GM21786 (cell line): ENCODE results near the gene APOBEC2.
"Not testable (repeated sequence)": the region's sequence is repeated elsewhere in the genome, so short reads cannot be mapped to it uniquely, and the experiment has no call there.

Experiments used
- ATAC-seq: cut with Tn5 transposase; IDR thresholded peaks from one replicate; pipeline ENCODE4 v1.9.1; 2021; ENCODE audit not compliant: unreplicated experiment

APOBEC2 gene

DNA sequence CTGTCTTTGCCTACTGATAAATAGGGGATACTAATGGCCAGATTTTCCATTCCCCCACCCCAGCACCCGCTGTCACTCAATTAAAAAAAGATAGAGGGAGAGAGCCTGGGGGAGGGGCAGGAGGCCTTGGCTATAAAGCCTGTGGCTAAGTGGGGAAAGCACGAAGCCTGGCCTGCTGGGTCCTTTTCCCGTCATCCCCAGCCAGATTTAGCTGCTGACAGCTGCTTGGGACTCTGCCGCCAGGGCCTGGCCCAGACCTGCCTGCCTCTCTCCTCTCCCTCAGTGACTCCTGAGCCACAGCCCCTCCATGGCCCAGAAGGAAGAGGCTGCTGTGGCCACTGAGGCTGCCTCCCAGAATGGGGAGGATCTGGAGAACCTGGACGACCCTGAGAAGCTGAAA lies at the start of gene APOBEC2:
Gene APOBEC2 (plus strand): TSS at position 162 of the 400 bp plus-strand sequence. CDS start 146 bp downstream, at position 308.
- no peak for ATAC-seq

DNA sequence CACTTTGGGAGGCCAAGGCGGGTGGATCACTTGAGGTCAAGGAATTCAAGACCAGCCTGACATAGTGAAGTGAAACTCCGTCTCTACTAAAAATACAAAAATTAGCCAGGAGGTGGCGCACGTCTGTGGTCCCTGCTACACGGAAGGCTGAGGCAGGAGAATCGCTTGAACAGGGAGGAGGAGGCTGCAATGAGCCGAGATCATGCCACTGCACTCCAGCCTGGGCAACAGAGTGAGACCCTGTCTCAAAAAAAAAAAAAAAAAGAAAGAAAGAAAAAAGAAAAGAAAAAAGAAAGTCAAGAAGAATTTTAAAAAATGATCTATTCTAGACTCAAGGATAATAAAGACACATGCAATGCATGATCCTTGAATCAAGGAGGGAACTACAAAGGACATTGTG lies 46.8 kb upstream of the APOBEC2 start:
- not testable (repeated sequence) for ATAC-seq

DNA sequence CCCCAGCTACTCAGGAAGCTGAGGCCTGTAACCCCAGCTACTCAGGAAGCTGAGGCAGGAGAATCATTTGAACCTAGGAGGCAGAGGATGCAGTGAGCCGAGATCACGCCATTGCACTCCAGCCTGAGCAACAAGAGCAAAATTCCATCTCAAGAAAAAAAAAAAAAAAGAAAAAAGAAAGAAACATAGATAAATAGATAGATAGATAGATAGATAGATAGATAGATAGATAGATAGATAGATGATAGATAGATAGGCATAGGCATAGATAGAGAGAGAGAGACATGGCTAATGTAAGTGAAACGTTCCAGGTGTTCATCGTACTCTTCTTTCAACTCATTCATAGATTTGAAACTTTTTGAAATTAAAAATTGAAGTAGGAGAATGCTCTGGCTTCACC lies 46.0 kb upstream of the APOBEC2 start:
- ATAC-seq: not testable (repeated sequence)

DNA sequence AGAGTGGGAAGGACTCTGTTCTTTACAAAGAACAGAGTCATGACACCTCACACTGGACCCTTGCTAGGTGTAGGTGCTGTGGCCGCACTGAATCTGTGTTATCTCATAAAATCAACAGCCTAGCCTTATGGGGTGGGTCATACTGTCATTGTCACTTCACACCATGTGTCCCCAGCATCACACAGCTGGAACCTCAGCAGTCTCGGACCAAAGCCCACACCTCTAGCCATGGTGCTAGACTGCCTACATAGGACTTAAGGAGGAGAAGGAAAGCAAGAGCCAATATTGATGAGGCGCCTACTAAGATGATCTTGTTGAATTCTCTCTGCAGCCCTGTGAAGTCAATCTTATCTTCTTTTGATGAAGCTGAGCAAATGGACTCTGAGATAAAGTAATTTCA lies 45.0 kb upstream of the APOBEC2 start:
- no peak for ATAC-seq

DNA sequence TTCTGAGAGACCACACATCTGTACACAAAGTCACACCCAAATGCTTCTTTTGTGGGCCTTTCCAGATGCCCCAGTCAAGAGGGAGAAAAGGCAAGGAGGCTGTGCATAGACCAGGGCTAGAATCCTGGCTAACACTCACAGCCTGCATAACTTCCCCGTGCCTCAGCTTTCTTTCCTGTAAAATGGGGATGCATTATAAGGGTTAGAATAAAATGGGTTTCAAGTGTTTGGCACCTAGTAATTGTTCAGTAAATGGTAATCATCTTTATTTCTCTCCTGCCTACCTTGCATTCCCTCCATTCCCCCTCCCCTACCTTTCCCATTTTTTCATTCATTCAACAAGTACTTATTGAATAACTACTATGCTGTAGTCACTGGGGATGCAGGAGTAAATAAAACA lies 43.3 kb upstream of the APOBEC2 start:
- ATAC-seq: no peak

DNA sequence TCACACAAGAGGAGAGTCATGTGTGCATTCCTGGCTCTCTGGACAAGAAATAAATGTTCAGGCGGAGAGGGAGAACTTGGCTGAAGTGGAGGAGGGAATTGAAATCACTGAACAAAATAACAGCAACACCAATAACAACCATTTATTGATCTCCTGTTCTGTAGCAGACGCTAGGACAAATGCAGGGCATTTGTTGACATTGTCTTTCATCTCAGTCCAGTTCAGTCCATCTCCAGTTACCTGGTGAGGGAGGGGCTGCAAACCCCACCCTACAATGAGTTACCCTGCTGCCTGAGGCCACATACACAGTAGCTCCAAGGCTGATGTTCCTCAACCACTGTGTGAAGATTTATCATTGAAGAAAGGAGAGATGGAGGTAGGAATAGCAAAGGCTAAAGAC lies 41.3 kb upstream of the APOBEC2 start:
- no peak for ATAC-seq

DNA sequence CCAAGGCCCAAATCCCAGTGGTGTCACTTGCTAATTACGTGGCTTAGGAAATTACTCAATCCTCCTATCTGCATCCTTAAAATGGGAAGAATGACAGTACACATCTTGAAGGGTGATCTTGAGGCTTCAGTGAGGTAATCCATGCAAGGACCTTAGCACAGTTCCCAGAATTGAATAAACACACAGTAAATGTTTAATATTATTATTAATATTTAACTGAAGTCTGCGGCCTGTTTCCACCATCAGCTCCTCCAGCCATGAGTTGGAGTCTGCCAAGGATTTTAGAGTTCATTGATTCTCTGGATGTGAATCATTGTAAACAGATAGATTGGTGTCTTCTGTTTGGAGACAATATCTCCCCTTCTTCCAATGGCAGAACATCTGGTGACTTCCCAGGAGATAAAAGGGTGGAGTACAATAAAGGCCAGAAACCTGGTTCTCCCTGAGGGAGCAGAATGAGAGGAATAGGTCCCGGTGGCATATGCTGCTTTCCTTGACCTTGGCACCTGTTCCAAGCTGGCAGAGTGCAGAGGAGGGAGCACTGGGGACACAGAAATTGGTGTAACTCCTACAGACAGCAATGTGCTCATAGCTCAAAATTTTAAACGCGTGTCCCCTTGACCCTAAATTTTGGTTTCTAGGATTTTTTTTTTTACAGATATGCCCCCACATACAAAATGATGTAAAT lies 39.4 kb upstream of the APOBEC2 start:
- ATAC-seq: no peak

- no peak for ATAC-seq
Measured at GRCh38 chr6:41014780-41015179, 38.2 kb upstream of the APOBEC2 start.

DNA sequence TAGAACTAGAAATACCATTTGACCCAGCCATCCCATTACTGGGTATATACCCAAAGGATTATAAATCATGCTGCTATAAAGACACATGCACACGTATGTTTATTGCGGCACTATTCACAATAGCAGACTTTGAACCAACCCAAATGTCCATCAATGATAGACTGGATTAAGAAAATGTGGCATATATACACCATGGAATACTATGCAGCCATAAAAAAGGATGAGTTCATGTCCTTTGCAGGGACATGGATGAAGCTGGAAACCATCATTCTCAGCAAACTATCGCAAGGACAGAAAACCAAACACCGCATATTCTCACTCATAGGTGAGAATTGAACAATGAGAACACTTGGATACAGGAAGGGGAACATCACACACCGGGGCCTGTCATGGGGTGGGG lies 37.1 kb upstream of the APOBEC2 start:
- not testable (repeated sequence) for ATAC-seq

- no peak for ATAC-seq
Measured at GRCh38 chr6:41017663-41018062, 35.3 kb upstream of the APOBEC2 start.

DNA sequence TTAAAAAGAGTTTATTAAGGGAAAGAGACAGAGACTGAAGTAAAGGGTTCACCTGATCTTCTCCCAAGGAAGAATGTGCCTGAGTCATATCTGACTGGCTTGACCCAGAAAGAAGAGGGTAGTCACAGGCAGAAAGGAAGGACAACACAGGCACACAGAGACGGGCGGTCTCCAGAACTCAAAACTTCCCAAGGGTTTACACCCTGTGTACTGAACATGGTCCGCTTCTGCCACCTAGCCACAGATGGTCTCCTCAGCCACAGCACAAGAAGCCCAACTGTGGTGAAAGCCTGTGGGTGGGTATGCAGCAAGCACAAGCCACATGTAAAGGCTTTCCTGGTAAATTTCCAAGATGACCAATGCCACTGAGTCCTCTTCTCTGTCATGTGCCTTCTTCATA lies 31.2 kb upstream of the APOBEC2 start:
- no peak for ATAC-seq

- ATAC-seq: no peak
Measured at GRCh38 chr6:41022294-41022693, 30.7 kb upstream of the APOBEC2 start.

DNA sequence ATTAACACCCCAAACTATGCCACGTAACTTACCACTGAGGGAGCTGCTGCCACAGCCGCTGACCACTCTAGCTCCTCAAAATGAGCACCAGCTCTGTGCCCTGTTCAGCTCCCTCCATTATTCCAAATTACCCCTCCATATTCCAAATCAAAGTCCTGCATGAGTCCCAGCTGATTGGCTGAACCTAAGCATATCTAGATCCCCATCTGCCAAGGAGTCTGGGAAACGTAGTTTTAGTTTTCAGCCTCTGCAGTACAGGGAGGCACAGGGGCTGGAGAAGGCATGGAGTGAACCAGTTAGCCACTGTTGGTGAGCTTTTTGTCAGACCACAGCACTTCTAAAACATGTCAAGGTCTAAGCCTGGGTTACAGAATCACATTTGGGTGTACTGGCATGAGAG lies 29.9 kb upstream of the APOBEC2 start:
- no peak for ATAC-seq

DNA sequence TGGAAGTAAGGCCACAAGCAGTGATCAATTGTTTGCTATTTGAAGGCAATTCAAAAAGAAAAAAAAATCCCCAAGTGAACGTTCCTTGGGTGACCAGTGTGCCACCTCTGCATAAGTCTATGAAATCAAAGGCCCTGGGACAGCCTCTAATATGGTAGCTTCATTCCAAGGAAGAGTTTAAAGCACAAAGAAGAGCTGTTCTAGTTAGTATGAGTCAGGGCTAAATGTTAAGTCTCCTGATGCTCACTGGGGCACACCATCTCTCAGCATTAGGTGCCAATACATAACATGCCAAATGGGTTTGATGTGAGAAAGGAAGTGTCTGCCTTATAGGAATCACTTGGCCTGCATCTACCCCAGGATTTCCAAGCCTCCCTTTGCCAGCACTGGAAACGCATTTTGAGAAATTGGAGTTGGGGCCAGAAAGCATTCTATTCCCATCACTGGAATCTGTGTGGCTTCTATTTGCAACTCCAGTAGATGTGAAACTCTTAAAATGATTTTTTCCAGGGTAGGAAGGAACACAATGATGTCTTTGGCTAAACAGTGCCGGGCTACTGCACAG lies 27.0 kb upstream of the APOBEC2 start:
- no peak for ATAC-seq

GRCh38 chr6:41027241-41027640 lies 25.8 kb upstream of the APOBEC2 start:
- ATAC-seq: no peak

DNA sequence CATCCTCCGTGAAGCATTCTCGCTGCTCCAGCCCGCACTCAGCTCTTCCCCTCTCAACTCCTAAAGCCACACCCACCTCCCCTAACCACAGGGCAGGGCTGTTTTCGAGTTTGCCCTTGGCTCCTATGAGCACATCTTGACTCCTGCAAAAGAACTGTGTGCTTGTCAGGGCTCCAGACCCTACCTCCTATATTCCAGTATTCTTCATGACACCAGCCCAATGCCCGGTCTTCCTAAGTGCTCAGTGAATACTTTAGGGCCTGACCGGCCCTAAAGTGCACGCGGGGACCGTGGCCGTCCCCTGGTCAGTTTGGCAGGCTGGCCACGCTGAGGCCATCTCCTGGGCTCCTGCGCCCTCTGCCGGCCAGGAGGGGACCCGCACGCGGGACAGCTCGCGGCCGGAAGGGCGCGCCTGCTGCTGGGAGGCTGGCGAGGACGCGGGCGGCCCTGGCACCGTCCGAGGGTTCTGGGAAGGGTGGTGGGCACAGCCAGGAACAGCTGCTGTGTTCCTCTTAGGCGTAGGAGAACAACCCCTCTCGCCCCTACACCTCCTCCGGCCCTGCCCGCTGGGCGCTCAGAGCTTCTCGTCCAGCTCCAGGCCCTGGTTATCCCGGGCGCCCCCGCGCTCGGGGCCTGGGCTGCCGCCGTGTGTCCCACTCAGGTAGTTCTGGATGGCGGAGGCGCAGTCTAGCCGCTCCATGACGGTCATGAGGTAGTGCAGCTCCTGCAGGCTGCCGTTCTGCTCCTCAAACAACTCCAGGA lies 25.0 kb upstream of the APOBEC2 start:
- peak; percentile 84 for ATAC-seq

DNA sequence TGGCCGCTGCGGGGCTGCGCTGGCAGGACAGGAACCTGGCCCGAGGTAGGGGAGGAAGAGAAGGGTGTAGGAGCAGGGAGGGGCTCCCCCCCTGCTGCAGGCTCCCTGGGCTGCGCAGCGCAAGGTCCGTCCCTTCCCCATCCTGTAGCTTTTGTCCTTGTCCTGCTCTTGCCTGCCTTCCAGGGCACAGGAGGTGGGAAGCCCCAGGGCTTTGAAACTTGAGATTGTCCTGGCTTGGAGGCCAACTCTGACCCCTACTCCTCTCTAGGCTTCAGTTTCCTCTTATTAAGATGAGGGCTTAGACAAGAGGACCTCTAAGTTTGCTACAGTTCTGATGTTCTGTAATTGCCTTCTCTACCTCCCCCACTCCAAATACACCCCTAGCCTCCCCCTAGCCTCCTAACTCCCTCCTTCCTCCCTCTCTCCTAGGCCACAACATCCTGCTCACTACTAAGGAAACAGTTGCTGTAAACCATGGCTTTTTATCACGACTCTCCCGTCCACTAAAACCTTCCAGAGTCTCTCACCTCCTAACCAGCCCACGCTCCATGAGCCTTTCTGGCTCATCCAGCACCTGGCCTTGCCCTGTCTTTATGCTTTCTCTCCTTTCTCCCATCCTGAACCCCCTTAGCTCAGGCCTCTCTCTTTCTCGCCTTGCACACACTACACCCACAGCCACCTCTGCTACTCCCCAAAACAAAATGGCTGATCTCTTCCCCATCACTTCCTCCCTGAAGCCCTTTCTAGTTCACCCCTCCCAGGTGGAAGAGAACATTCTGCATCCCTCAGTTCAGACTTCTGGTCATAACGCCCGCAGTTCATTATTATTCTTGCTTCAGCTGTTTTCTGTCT lies 24.2 kb upstream of the APOBEC2 start:
- ATAC-seq: peak; percentile 32

GRCh38 chr6:41032830-41033229 lies 20.2 kb upstream of the APOBEC2 start:
- ATAC-seq: no peak

DNA sequence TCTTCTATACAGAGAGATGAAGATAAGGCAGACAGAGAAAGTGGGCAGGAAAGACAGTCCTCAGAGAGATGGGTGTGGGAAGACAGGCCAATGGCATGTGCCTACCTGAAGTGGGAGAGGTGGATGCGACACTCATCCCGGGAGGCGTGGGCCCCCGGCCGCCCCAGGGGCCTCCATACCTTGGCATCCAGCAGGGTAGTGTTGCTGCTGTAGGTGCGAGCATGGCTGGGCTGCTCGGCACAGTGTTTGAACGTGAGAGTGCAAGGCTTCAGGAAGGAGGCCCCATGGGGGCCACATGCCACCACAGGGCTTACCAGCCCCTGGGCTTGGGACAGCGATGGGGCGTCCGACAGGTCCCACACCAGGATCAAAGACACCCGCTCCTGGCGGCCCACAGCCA lies 19.2 kb upstream of the APOBEC2 start:
- no peak for ATAC-seq

DNA sequence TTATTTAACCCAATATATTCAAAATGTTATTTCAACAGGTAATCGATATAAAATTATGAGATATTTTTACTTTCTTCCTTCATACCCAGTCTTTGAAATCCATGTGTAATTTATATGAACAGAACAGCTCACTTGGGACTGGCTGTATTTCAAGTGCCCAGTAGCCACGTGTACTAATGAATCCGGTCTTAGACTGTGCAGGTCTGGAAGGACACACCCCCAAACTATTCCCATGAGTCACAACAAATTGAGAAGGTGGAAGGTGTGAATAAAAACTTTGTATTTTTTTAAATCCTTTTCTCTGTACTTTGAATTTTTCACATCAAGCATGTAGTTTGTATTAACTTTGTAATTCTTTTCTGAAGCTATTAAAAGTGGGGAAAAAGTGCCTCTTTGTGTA lies 16.8 kb upstream of the APOBEC2 start:
- ATAC-seq: no peak

- no peak for ATAC-seq
Measured at GRCh38 chr6:41036601-41037000, 16.4 kb upstream of the APOBEC2 start.
